ENCODE results near the gene ADSL.

- TF ChIP-seq CTCF (IDR thresholded peaks at IDR 0.05) (no peak), POLR2A (IDR thresholded peaks at IDR 0.05) (no peak)
These were observed 49.3 kb downstream of the ADSL start for GRCh38 chr22:40395607-40396006.

Measured in lower leg skin (tissue), 3 donors.